ENCODE measurements around the gene CCM2. TPM values are rescaled to one million over a fixed set of nuclear protein-coding genes. Genes with fewer than 3 reads are reported as not detected.

The CCM2 gene
- total and polyA plus RNA-seq, 2 of the 8 experiments (the other 6 are each of a cell fraction or from before 2014, with no cell fraction given): 31.6 to 41.2 TPM

DNA sequence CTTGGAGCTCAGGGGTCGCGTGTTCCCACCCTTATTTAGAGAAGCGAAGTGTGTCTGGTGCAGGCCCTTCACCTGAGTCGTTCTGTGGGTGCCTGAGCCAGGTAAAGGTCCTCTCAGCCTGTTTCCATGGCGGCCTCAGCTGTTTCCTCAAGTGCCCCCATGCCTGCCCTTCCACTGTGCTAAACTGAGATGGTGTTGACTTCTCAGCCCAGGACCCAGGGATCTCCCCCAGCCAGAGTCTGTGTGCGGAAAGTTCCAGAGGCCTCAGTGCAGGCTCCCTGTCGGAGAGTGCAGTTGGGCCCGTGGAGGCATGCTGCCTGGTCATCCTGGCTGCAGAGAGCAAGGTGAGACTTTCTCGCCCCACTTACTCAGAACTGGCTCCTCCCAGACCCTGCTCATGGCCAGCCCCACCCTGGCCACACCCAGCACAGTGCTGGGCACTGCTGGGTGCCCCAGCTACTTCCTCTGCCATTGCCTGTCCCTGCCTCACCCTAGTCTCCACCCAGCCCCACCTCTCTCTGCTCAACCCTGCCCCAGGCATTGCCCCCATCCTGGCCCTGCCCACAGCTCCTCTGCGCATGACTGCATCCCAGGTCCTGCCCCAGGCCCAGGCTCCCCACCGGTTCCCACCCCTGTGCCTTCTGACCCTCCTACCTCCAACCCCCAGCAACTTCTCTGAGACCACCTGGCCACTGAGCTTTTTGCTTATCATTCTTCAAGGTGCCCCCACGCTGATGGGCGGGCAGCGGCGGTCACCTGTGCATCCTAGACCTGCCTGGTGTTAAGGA lies 68.4 kb downstream of the CCM2 start (continued):
- no peak for TF ChIP-seq NRF1 (IDR thresholded peaks at IDR 0.05; ENCODE audit: low read depth, low read length)
- TF ChIP-seq CBX8 (IDR thresholded peaks at IDR 0.05; ENCODE audit: borderline replicate concordance, low read depth, low read length): no peak

Measured in H1 (cell line).